HUDEP-2 (cell line): Measurements from ENCODE around the gene ENPP7.

Source experiments
- DNase-seq, 76 experiments: peaks; one replicate each; lab custom pipeline; 2025; ENCODE audit not compliant: unreplicated experiment in 76 of 76; lab: John Stamatoyannopoulos, UW

Gene ENPP7, protein sequence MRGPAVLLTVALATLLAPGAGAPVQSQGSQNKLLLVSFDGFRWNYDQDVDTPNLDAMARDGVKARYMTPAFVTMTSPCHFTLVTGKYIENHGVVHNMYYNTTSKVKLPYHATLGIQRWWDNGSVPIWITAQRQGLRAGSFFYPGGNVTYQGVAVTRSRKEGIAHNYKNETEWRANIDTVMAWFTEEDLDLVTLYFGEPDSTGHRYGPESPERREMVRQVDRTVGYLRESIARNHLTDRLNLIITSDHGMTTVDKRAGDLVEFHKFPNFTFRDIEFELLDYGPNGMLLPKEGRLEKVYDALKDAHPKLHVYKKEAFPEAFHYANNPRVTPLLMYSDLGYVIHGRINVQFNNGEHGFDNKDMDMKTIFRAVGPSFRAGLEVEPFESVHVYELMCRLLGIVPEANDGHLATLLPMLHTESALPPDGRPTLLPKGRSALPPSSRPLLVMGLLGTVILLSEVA

DNA sequence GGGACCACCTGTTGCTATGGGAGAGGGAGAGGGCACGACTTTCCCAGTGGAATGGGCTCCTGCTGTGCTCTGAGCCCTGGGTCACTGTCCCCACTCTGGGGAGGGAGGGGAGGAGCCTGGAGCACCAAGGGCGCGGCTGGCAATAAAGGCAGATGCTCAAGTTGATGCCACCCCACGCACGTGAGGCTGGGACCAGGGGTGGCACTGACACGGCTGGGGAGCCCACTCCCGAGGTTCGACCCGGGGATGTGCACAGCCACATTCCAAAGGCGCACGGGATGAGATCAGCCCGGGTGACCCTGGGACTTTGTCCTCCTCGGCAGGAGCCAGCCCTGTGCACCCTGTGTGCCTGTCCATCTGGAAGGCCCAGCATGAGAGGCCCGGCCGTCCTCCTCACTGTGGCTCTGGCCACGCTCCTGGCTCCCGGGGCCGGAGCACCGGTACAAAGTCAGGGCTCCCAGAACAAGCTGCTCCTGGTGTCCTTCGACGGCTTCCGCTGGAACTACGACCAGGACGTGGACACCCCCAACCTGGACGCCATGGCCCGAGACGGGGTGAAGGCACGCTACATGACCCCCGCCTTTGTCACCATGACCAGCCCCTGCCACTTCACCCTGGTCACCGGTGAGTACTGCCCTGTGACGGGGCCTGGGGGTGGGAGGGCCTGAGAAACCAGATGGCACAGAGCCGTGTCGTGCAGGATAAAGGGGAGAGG lies at the start of gene ENPP7:
TSS of gene ENPP7 (plus strand) at position 175 of the 715 bp plus-strand sequence. CDS start at position 372, 197 bp downstream.
- DNase-seq, result peak in 11 of 76 experiments; percentile 2 to 28 (median 7)

DNA sequence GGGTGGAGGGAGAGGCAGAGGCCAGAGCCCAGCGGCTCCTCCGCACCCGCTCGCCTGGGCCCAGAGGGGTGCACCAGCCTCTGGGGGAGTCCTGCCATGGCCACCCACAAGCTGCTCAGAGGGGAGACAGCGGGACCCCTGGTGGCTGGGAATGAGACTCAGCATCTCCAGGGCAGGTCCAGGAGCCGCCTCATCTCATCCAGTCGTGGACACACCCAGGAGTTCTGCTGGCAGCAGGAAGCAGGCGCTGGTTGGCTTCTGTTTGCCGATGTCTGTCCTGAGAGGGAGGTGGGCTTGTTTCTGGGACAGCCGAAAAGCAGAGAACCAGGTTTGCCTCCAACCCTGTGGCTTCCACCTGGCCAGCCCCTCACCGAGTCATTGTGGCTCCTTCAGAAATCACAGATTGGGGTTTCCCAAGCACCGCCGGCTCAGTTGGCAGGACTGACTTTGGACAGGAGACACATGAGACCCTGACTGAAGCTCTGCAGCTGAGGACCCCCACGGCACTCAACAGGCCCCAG lies 49.6 kb upstream of the ENPP7 start:
- no peak for DNase-seq

DNA sequence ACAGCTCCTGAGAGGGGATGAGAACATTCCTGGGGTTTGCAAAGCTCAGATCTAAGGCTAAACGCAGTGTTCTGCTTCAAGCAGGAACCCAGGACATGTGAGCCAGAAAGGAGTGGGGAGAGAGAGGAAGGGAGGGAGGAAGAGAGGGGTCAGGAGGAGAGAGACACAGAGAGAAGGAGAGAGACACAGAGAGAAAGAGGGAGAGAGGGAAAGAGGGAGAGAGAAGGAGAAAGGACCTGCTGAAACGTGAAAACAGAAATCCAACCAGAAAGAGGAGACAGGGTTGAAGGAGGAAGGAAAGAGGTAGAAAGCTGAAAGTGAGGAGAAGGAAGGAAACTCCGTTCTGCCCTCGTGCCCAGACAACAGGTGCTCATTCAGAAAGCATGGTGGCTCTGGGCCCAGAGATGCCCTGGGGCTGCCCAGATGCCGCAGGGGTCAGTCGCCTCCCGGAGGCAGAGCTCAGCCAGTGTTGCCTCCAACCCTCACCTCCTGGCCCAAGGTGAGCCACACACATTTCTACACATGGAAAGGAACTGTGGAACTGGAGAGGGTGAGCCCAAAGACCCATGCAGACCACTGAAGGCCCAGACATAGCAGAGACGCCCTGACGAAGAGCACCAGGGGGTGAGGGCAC lies 49.0 kb upstream of the ENPP7 start:
- DNase-seq, result no peak

DNA sequence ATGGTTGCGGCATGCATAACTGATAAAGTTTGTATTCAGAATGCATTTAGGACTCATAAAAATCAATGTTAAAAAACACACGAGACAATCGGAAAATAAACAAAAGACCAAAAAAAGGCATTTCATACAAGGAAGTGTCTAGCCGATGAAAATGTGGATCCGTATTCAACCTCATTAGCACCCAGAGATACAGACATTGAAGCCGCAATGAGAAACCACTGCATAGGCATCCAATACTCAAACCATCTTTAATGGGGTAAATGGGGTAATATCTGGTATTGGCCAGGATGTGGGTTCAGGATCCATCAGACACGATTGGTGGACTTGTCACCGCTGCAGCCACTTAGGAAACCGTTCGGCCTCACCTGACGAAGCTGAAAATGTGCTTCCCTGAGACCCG lies 47.4 kb upstream of the ENPP7 start:
- no peak for DNase-seq

DNA sequence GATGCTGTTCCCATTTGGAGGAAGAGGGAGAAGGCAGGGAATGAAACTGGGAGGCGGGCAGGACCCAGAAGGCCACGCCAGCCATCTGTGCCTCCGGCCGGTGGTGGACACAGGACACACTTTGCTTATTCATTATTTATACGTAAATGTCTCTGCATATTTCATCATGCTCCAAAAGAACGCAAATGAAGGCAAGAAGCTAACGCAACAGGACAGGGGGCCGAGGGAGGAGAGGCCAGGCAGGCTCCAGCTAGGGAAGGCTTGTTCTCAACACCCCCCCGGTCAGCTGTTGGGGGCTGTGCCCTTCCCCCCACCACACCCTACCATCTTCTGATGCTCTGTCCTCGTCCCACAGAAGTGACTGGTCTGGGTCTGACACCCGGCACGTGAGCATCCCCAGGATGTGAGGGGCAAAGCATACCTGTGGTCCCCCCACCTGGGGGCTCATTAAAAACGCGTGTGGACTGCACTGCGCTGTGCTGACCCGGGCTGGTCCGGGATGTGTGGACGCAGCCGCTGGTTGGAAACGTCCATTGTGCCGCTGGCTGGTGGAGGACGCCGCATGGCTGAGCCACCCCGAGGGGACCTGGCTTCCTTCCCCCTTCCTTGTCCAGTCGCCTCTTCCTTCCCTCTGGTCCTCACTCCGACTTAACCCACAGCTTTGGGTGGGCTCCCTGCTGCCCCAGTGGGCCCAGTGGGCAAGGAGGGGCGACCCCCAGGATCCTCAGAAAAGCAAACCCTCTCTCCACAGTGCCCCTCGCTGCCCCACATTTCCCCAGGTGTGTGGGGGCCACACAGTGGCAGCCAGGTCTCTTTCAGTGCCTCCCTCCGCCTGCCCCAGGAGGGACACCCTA lies 46.4 kb upstream of the ENPP7 start:
- peak in 1 of 76 experiments; percentile 8 for DNase-seq

DNA sequence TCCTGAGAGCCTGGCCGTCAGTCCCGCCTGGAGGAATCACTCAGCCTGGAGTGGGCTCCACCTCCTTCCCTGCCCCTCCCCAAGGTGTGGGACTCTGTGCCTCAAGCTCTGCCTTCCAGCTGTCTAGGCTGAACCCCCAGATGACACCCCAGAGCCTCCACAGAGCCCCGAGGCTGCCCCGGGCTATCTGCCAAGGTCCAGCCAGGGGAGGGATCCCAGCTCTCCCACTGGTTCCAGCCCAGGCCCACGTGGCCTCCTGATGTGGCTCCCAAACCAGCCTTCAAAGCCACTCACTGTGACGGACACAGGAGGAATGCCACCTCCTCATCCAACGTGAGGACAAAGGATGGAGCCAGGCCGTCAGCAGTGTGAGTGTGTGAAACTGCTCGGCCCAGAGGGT lies 45.6 kb upstream of the ENPP7 start:
- no peak for DNase-seq

DNA sequence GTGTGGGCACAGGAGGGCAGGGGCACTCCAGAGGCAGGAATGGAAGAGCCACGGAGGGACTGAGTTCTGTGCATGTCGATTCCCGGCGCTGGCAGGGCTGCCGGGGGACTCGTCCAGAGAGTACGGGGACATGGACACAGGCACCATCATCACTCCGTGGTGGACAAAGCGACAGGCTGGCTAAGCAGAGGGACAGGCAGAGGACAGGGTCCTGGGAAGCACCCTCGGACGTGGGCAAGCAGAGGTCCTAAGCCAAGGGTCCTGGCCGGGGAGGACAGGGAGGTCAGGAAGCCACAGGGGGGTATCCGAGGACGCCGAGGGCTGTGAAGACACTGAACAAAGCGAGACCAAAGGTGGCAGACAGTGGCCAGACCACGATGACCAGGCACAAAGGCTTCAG lies 44.3 kb upstream of the ENPP7 start:
- no peak for DNase-seq

DNA sequence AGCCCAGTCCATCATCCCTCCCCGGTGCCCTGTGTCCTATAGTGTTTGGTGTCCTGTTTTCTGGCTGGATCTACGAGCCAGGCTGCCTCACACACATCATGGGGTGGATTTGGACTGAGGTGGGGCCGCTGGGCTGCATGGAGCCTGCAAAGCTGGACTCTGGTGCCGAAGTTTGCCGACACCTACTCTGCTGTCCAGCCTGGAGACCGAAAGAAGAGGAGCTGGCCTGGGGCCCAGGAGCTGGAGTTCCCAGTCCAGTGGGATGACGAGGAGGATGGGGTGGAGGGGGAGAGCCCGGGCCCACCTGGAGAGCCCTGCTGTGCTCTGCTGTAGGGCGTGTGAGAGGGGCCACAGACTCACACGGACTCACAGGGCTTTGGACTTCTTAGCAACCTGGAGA lies 40.3 kb upstream of the ENPP7 start:
- DNase-seq, result no peak

DNA sequence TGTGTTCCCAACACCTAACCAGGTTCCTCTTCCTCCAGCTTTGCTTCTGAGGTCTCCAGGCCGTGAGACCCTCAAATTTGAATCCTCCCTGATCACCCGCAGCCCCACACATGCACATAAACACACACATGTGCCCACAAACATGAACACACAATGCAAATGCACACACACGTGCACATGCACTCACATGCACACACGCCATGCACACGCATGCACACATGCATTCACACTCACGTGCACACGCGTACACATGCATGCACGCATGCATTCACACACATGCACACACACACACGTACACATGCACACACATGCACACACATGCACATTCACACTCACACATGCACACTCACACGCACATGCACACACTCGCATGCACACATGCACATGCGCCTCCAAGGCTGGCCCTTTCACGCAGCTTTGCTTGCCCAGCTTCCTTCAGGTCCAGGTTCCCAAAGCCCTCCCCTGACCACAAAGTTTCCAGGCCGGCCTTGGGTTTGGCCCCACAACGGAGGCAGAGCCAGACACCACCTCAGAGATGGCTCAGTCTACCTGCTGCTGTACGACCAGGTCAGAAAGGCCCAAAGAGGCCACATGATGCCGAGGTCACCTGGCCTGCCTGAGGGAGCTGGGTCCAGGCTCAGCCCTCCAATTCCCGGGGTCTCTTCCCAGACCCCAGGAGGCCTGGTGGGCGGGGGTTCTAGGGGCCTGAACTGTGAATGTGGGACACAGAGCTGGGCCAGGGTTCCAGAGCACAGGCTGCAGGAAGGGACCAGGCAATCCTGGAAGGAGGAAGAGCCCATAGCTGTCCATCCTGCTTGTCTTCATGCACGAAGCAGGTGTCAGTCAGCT lies 39.5 kb upstream of the ENPP7 start:
- DNase-seq, result no peak

DNA sequence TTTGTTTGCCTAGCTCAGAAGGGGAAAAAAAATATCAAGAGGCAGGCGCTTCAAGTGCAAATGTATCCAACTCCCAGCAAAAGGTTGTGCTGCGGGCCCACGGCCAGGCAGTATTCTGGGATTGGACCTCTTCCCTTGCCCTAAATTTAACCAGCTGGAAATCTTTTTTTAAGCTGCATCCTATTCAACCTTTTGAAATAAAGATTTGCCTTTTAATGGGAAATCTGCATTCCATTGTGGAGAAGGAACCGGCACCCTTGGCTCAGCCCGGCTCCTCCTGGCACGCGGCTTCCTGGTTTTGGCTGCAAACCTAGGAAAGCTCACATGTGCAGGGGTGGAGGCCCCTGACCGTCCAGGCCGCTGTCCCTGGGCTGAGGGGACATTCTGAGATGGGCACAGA lies 38.8 kb upstream of the ENPP7 start:
- DNase-seq, result no peak

DNA sequence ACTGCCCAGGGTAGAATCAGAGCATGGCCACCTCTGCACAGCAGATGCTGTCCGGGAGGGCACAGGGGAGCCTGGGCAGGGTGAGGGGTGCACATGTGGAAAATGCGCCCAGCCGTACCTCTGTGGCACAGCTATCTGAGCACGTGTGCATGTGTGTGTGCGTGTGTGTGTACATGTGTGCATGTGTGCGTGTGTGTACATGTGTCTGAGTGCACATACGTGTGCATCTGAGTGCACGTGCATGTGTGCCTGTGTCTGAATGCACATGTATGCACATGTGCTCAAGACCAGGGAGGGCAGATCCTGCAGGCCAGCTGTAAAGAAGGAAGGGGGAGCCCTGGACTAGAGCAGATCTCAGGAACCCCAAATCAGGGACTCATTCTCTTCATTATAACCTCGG lies 37.3 kb upstream of the ENPP7 start:
- no peak for DNase-seq

DNA sequence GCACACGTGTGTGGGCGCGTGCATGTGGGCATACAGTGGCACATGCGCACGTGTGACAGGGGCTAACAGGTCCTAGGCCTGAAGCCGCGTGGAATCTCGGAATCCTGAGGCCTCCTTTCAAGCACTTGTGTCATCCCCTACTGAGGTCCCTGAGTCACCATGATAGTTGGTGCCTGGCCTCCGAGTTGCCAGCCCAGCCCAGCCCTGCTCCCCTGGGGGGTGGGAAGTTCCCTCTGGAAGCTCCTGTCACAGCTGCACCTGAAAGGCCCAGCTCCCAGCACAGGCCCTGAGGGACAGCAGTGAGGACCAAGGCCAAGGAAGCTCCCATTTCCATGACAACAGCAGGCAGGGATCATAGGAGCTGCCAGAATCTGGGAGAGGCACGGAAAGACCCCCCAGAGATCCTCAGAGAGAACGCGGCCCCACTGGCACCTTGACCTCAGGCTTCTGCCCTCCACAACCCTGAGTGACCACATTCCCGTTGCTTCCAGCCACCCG lies 35.4 kb upstream of the ENPP7 start:
- DNase-seq, result no peak

DNA sequence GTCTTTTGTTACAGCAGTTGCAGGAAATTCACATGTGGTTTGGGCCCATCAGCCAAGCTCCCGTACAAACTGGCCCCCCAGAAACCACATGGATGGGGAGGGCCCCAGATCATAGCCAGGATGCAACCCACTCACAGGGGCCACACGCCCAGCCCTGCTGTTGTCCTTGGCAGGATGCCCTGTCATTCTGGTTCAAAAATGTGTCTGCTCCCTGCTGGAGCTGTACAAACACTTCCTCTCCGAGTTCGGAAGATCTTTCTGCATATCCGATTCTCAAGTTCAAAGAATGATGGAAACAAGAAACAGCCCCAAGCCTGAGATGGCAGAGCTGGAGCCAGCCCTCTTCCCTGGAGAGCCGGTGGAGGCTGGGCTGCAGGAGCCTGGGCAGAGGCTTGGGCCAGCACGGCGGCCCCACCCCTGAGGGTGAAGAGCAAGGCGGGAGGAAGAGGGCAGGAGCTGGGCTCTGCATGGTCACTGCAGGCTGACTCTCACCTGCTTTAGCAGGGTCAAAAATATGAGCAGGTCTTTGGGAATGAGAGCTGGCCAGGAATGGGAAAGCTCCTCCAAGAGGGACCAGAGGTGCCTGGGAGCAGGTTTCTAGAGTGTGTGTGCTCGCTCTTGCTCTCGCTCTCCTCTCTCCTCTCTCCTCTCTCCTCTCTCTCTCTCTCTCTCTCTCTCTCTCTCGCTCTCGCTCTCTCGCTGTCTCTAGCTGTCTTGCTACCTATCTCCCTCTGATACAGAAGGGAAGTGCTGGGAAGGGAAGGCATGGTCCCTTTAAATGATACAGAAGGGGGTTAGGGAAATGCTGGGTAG lies 34.7 kb upstream of the ENPP7 start:
- peak in 2 of 76 experiments; percentile 9 to 33 for DNase-seq

DNA sequence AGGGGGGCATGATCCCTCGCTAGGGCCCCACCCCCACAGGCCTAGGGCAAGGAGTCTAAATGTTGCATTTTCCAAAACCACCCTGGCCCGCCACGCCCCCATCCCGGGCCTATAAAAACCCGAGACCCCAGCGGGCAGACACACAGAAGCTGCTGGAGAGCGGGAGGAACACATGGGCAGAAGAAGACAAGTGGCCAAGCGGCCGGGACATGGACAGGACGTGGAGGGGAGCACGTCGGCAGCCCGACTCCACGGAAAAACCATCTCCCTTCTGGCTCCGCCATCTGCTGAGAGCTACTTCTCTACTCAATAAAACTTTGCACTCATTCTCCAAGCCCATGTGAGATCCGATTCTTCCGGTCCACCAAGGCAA lies 34.1 kb upstream of the ENPP7 start:
- DNase-seq, result no peak

DNA sequence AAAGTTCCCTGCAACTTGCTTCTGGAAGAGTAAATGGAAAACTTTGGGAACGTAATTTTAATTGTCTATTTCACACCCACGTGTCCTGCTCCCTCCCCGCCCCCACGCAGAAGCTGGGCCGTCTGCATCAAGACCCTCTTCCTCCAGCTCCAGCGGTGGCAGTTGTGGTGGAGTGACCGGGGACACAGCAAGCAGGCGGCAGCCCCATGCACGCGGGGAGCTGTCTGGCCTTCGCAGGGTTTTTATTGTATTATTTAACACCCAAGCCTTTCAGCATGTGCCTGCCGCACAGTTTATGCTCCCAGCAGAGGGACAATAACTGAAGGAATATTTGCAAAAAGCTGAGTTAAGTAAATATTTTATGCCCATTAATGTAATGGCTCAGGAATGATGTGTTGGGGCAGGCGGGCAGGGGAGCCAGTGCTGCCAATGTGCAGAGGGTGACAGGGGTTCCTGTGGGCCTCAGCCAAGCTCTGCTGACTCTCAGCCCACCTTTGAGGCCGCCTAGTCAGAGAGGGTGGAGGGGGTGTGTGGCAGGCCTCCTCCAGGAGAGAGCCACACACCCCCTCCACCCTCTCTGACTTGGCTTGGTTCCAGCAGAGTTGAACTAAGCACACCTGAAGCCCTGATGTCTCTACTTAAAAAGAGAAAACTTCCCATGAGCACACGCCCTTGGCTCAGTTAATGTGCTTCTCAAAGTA lies 32.4 kb upstream of the ENPP7 start:
- no peak for DNase-seq

DNA sequence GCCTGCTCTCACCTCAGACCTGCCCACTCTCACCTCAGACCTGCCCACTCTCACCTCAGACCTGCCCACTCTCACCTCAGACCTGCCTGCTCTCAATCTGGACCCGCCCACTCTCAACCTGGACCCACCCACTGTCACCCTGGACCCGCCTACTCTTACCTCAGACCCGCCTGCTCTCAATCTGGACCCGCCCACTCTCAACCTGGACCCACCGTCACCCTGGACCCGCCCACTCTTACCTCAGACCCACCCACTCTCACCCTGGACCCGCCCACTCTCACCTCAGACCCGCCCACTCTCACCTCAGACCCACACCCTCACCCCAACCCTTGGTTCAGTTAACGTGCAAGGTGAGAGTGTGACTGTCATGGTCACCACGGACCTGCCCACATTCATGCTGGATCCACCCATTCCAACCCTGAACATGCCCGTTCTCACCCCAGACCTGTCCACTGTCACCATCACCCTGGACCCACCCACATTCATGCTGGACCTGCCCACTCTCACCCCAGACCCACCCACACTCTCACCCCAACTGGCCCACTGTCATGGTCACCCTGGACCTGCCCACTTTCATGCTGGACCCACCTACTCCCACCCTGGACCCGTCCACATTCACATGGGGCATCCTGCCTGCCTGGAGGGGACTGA lies 31.2 kb upstream of the ENPP7 start:
- no peak for DNase-seq

DNA sequence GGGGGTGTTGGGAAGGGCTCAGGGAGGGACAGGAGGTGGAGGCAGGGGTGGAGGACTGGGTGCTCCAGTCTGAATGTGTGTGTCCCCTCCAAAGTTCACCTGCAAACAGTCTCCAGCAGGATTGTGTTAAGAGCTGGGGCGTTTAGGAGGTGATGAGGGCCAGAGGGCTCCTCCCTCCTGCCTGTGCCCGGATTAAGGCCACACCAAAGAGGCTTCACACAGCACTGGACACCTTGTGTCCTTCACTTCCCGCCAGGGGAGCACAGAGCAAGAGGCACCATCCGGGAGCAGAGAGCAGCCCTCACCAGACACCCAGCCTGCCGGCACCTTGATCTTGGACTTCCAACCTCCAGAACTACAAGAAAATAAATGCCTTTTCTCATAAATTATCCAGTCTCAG lies 30.2 kb upstream of the ENPP7 start:
- DNase-seq, result no peak
